GM13977 (cell line): ENCODE results near the gene IDE.
"Not testable (repeated sequence)": the region's sequence is repeated elsewhere in the genome, so short reads cannot be mapped to it uniquely, and the experiment has no call there.

Source experiments
- DNase-seq: peaks from one replicate; pipeline ENCODE4 v3.0.0; 2012; ENCODE audit warnings: low spot score
- CTCF ChIP-seq: IDR thresholded peaks from 2 replicates; pipeline ENCODE4 v1.5.1; 2012; ENCODE audit warnings: mild to moderate bottlenecking, control low read depth; ENCODE audit not compliant: insufficient read depth; ENCODE audit errors: extremely low read depth, missing control alignments
- in situ Hi-C: fragments of 300-500 bp; cut with MboI; formaldehyde crosslinking; loops from one replicate; pipeline ENCODE4 v1.12.0; 2022; ENCODE audit warnings: low sequenced_read_pairs, low pct_unique_long_range_greater_than_20kb, mixed read lengths, inconsistent platforms; ENCODE audit not compliant: unreplicated experiment

IDE gene

DNA sequence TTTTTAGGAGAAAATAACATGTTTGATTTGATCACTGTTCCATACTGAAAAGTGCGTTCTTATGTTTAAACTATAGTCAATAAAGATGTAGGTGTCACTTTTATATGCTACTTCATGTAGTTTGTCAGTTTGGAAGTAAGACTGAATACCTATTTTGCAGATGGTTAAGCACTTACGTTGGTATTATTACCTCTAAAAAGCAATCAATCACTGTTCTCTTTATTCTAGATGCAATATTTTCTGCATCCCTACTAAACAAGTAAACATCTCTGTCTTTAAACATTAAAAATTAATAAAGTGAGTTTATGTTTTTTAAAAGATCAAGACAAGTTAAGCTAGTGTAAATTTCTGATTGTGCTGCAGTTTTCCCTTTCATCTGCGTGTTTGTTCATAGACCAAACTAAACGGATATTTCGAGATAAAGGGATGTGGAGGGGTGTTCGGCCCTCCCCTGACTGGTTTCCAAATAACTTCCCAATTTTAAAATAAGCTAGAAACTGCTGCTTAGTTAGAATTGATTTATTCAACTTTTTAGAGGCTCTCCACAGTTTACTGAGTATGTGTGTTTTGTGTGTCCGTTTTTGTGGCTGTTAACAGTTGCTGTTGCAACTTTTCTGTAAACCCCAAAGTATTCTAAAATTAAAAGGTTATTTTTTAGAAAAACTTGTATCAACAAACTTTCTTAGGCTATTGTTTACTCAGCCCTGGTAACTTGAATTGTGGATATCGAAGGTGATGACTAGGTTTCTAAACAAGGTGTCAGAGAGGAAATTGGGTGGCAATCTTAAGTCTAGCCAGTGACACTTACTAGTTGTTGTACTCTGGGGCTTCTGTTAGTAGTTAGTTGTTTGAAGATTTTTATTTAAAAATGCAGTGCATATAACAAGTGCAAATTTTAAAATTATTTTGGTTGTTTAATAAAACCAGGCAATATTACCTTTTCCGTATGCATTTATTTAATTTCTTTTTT is 20.0 kb upstream of the IDE start:
- in situ Hi-C loops: no loop called here
- no peak for DNase-seq
- TF ChIP-seq CTCF: no peak

GRCh38 chr10:92592761-92593618 is 19.1 kb upstream of the IDE start, which contains the start of gene KIF11:
Gene KIF11 (plus strand): TSS chr10:92593130. CDS start chr10:92593376, 246 bp downstream.
- TF ChIP-seq CTCF: no peak
- peak; percentile 93 for DNase-seq
- in situ Hi-C loops: no loop called here

GRCh38 chr10:92591550-92592022 is 17.7 kb upstream of the IDE start:
- no peak for TF ChIP-seq CTCF
- in situ Hi-C loops: no loop called here
- DNase-seq: peak; percentile 85

GRCh38 chr10:92590623-92591549 is 17.0 kb upstream of the IDE start:
- in situ Hi-C loops: no loop called here
- DNase-seq: peak; percentile 55

GRCh38 chr10:92582347-92582746 is 8.5 kb upstream of the IDE start:
- DNase-seq, in situ Hi-C loops: not testable (repeated sequence)

More at GRCh38 chr10:92590623-92591549, 17.0 kb upstream of the IDE start:
- TF ChIP-seq CTCF: peak; percentile 50

DNA sequence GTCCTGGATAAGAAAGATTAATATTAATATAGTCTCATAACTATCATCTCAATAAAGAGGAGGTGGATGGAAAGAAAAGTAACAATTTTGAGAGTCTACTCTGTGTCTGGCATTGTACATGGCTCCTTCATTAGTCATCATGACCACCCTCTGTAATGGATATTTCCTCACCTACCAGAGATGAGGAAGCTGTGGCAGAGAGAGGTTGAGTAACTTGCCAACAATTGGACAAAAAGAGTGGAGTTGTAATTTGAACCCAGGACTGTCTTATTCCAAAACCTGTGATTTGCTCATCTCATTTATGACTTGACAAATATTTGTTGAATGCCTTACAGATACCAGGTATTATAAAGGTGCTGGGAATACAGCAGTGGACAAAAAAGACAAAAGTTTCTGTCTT is 2.1 kb upstream of the IDE start:
- in situ Hi-C loops: loop anchor here (10.0 kb wide), 1 partner anchor 51 kb away; no protein-coding TSS in a partner anchor
- no peak for TF ChIP-seq CTCF
- no peak for DNase-seq
